Measurements from ENCODE around the gene WFS1. TPM values are rescaled to one million over a fixed set of nuclear protein-coding genes. Genes with fewer than 3 reads are reported as not detected.

Gene WFS1
- total RNA-seq, 2 donors from 2014 or later = 1.1 to 2.6 TPM

GRCh38 chr4:6290256-6290655 is 20.6 kb downstream of the WFS1 start:
- no peak for ATAC-seq (replicated peaks)
- no peaks in the 10 kb centered on the region for H3K36me3 Mint-ChIP-seq (ENCODE audit: low read depth)
- no peaks in the 10 kb centered on the region for H3K9me3 Mint-ChIP-seq
- H3K27me3 Mint-ChIP-seq = no peaks in the 10 kb centered on the region
- H3K4me3 Mint-ChIP-seq = no peak overlapping the region
- H3K4me1 Mint-ChIP-seq = no peaks in the 10 kb centered on the region
- no peak overlapping the region for H3K27ac Mint-ChIP-seq

GRCh38 chr4:6290769-6291547 is 21.3 kb downstream of the WFS1 start:
- Mint-ChIP-seq H3K27ac (no peak overlapping the region), H3K9me3 (no peaks in the 10 kb centered on the region), H3K27me3 (no peaks in the 10 kb centered on the region), H3K4me3 (no peak overlapping the region), H3K4me1 (no peaks in the 10 kb centered on the region), H3K36me3 (ENCODE audit: low read depth) (no peaks in the 10 kb centered on the region)
- no peak for ATAC-seq (replicated peaks)

- H3K4me1 Mint-ChIP-seq = no peaks in the 10 kb centered on the region
- H3K9me3 Mint-ChIP-seq = no peaks in the 10 kb centered on the region
- no peaks in the 10 kb centered on the region for H3K36me3 Mint-ChIP-seq (ENCODE audit: low read depth)
- no peak overlapping the region for H3K27ac Mint-ChIP-seq
- H3K27me3 Mint-ChIP-seq = no peaks in the 10 kb centered on the region
- no peak overlapping the region for H3K4me3 Mint-ChIP-seq
- no peak for ATAC-seq (replicated peaks)
Measured at GRCh38 chr4:6291784-6292297, 22.2 kb downstream of the WFS1 start.

- no peaks in the 10 kb centered on the region for H3K9me3 Mint-ChIP-seq
- H3K36me3 Mint-ChIP-seq (ENCODE audit: low read depth) = no peaks in the 10 kb centered on the region
- peak overlapping the region; percentile 33 for H3K27ac Mint-ChIP-seq
- H3K4me1 Mint-ChIP-seq = no peaks in the 10 kb centered on the region
- no peaks in the 10 kb centered on the region for H3K27me3 Mint-ChIP-seq
- no peak overlapping the region for H3K4me3 Mint-ChIP-seq
- ATAC-seq (replicated peaks) = no peak
Measured at GRCh38 chr4:6292376-6293096, 22.9 kb downstream of the WFS1 start.

- Mint-ChIP-seq H3K27me3 (no peaks in the 10 kb centered on the region), H3K4me3 (no peak overlapping the region), H3K36me3 (ENCODE audit: low read depth) (no peaks in the 10 kb centered on the region), H3K9me3 (no peaks in the 10 kb centered on the region), H3K27ac (no peak overlapping the region), H3K4me1 (no peaks in the 10 kb centered on the region)
- no peak for ATAC-seq (replicated peaks)
Measured at GRCh38 chr4:6293097-6293445, 23.4 kb downstream of the WFS1 start.

- Mint-ChIP-seq H3K27ac (no peak overlapping the region), H3K36me3 (ENCODE audit: low read depth) (no peaks in the 10 kb centered on the region), H3K9me3 (no peaks in the 10 kb centered on the region), H3K4me3 (no peak overlapping the region), H3K27me3 (no peaks in the 10 kb centered on the region), H3K4me1 (no peaks in the 10 kb centered on the region)
- no peak for ATAC-seq (replicated peaks)
Measured at GRCh38 chr4:6293661-6294060, 24.0 kb downstream of the WFS1 start.

GRCh38 chr4:6294705-6295421 is 25.2 kb downstream of the WFS1 start:
- no peak overlapping the region for H3K4me3 Mint-ChIP-seq
- no peaks in the 10 kb centered on the region for H3K36me3 Mint-ChIP-seq (ENCODE audit: low read depth)
- no peaks in the 10 kb centered on the region for H3K4me1 Mint-ChIP-seq
- H3K27ac Mint-ChIP-seq = no peak overlapping the region
- no peak for ATAC-seq (replicated peaks)
- H3K27me3 Mint-ChIP-seq = no peaks in the 10 kb centered on the region
- no peaks in the 10 kb centered on the region for H3K9me3 Mint-ChIP-seq

GRCh38 chr4:6295495-6295894 is 25.8 kb downstream of the WFS1 start:
- Mint-ChIP-seq H3K9me3 (no peaks in the 10 kb centered on the region), H3K4me3 (no peak overlapping the region), H3K27ac (no peak overlapping the region), H3K4me1 (no peaks in the 10 kb centered on the region), H3K36me3 (ENCODE audit: low read depth) (no peaks in the 10 kb centered on the region), H3K27me3 (no peaks in the 10 kb centered on the region)
- ATAC-seq (replicated peaks) = no peak

- Mint-ChIP-seq H3K4me3 (no peak overlapping the region), H3K36me3 (ENCODE audit: low read depth) (no peaks in the 10 kb centered on the region), H3K27ac (no peak overlapping the region), H3K4me1 (no peaks in the 10 kb centered on the region), H3K27me3 (no peaks in the 10 kb centered on the region), H3K9me3 (no peaks in the 10 kb centered on the region)
- no peak for ATAC-seq (replicated peaks)
Measured at GRCh38 chr4:6296026-6296425, 26.4 kb downstream of the WFS1 start.

- Mint-ChIP-seq H3K27me3 (no peaks in the 10 kb centered on the region), H3K4me1 (no peaks in the 10 kb centered on the region), H3K36me3 (ENCODE audit: low read depth) (no peaks in the 10 kb centered on the region), H3K9me3 (no peaks in the 10 kb centered on the region), H3K4me3 (no peak overlapping the region), H3K27ac (no peak overlapping the region)
- ATAC-seq (replicated peaks) = no peak
Measured at GRCh38 chr4:6297266-6297815, 27.7 kb downstream of the WFS1 start.

- H3K9me3 Mint-ChIP-seq = no peaks in the 10 kb centered on the region
- no peaks in the 10 kb centered on the region for H3K27me3 Mint-ChIP-seq
- H3K4me3 Mint-ChIP-seq = no peak overlapping the region
- H3K36me3 Mint-ChIP-seq (ENCODE audit: low read depth) = no peaks in the 10 kb centered on the region
- H3K27ac Mint-ChIP-seq = no peak overlapping the region
- ATAC-seq (replicated peaks) = no peak
- H3K4me1 Mint-ChIP-seq = no peaks in the 10 kb centered on the region
Measured at GRCh38 chr4:6298035-6298434, 28.4 kb downstream of the WFS1 start.

GRCh38 chr4:6298852-6299251 is 29.2 kb downstream of the WFS1 start:
- H3K36me3 Mint-ChIP-seq (ENCODE audit: low read depth) = no peaks in the 10 kb centered on the region
- ATAC-seq (replicated peaks) = no peak
- H3K4me3 Mint-ChIP-seq = no peak overlapping the region
- no peaks in the 10 kb centered on the region for H3K9me3 Mint-ChIP-seq
- no peaks in the 10 kb centered on the region for H3K27me3 Mint-ChIP-seq
- no peak overlapping the region for H3K27ac Mint-ChIP-seq
- H3K4me1 Mint-ChIP-seq = no peaks in the 10 kb centered on the region

GRCh38 chr4:6299875-6300274 is 30.2 kb downstream of the WFS1 start:
- Mint-ChIP-seq H3K27me3 (no peaks in the 10 kb centered on the region), H3K27ac (no peak overlapping the region), H3K4me3 (no peak overlapping the region), H3K36me3 (ENCODE audit: low read depth) (no peaks in the 10 kb centered on the region), H3K4me1 (no peaks in the 10 kb centered on the region), H3K9me3 (no peaks in the 10 kb centered on the region)
- ATAC-seq (replicated peaks) = no peak

GRCh38 chr4:6300359-6300758 is 30.7 kb downstream of the WFS1 start:
- H3K4me1 Mint-ChIP-seq = no peaks in the 10 kb centered on the region
- H3K4me3 Mint-ChIP-seq = no peak overlapping the region
- no peaks in the 10 kb centered on the region for H3K36me3 Mint-ChIP-seq (ENCODE audit: low read depth)
- H3K27ac Mint-ChIP-seq = no peak overlapping the region
- no peak for ATAC-seq (replicated peaks)
- peaks cover 1% of the 10 kb centered on the region for H3K27me3 Mint-ChIP-seq
- no peaks in the 10 kb centered on the region for H3K9me3 Mint-ChIP-seq
